Posterior cingulate gyrus (tissue), 11 donors: ENCODE data around the gene TMEM163.

Source experiments
- DNase-seq, 10 donors: peaks; one replicate each; pipeline versions ENCODE4 v3.0.0 to v3.0.0-alpha.2; 2020 to 2021; ENCODE audit warnings: mixed read lengths in 3 of 10
- intact Hi-C: fragments of 100-400 bp; cut with DNase I; formaldehyde crosslinking; loops from one replicate; pipeline ENCODE4 v1.15.1; 2023

Gene TMEM163

GRCh38 chr2:134465228-134466105 lies 253.3 kb downstream of the TMEM163 start:
- peak in 1 of 10 donors; percentile 4 for DNase-seq
- intact Hi-C loops = no loop called here

- DNase-seq = no peak
- intact Hi-C loops = no loop called here
Measured at GRCh38 chr2:134463699-134464022, 255.1 kb downstream of the TMEM163 start.

GRCh38 chr2:134462791-134463698 lies 255.8 kb downstream of the TMEM163 start:
- DNase-seq = peak in 1 of 10 donors; percentile 71
- intact Hi-C loops = no loop called here

- DNase-seq = peak in 1 of 10 donors; percentile 7
- intact Hi-C loops = no loop called here
Measured at GRCh38 chr2:134462275-134462674, 256.5 kb downstream of the TMEM163 start.

- intact Hi-C loops = loop anchor here (2.0 kb wide), 1 partner anchor 435 kb away; no protein-coding TSS in a partner anchor
Measured at GRCh38 chr2:134461511-134461910, 257.3 kb downstream of the TMEM163 start.

GRCh38 chr2:134460583-134460998 lies 258.2 kb downstream of the TMEM163 start:
- intact Hi-C loops = loop anchor here (2.0 kb wide), 1 partner anchor 436 kb away; no protein-coding TSS in a partner anchor

More at GRCh38 chr2:134461511-134461910, 257.3 kb downstream of the TMEM163 start:
- peak in 1 of 10 donors; percentile 75 for DNase-seq

GRCh38 chr2:134459706-134460406 lies 258.9 kb downstream of the TMEM163 start:
- peak in 1 of 10 donors; percentile 74 for DNase-seq
- intact Hi-C loops = loop anchor here (2.0 kb wide), 1 partner anchor 437 kb away; no protein-coding TSS in a partner anchor

More at GRCh38 chr2:134460583-134460998, 258.2 kb downstream of the TMEM163 start:
- DNase-seq = peak; percentile 53 to 97 (median 78)

GRCh38 chr2:134458950-134459349 lies 259.9 kb downstream of the TMEM163 start:
- intact Hi-C loops = no loop called here
- peak in 1 of 10 donors; percentile 52 for DNase-seq

GRCh38 chr2:134458473-134458853 lies 260.3 kb downstream of the TMEM163 start:
- intact Hi-C loops = no loop called here
- DNase-seq = peak in 1 of 10 donors; percentile 24

- peak in 1 of 10 donors; percentile 45 for DNase-seq
- intact Hi-C loops = no loop called here
Measured at GRCh38 chr2:134457765-134458472, 260.9 kb downstream of the TMEM163 start.

GRCh38 chr2:134457353-134457752 lies 261.4 kb downstream of the TMEM163 start:
- intact Hi-C loops = no loop called here
- peak in 1 of 10 donors; percentile 31 for DNase-seq

- DNase-seq = peak in 1 of 10 donors; percentile 50
- intact Hi-C loops = no loop called here
Measured at GRCh38 chr2:134455426-134455825, 263.4 kb downstream of the TMEM163 start.

GRCh38 chr2:134454931-134455330 lies 263.9 kb downstream of the TMEM163 start:
- intact Hi-C loops = loop anchor here (5.0 kb wide), 2 partner anchors 83 to 568 kb away; no protein-coding TSS in a partner anchor
- DNase-seq = peak in 1 of 10 donors; percentile 43

GRCh38 chr2:134454426-134454825 lies 264.4 kb downstream of the TMEM163 start:
- peak in 1 of 10 donors; percentile 24 for DNase-seq
- intact Hi-C loops = loop anchor here (5.0 kb wide), 2 partner anchors 82 to 567 kb away; no protein-coding TSS in a partner anchor

- intact Hi-C loops = loop anchor here (5.0 kb wide), 2 partner anchors 82 to 567 kb away; no protein-coding TSS in a partner anchor
- peak in 1 of 10 donors; percentile 32 for DNase-seq
Measured at GRCh38 chr2:134453973-134454372, 264.8 kb downstream of the TMEM163 start.

GRCh38 chr2:134453476-134453875 lies 265.3 kb downstream of the TMEM163 start:
- peak in 1 of 10 donors; percentile 29 for DNase-seq
- intact Hi-C loops = loop anchor here (5.0 kb wide), 2 partner anchors 81 to 566 kb away; no protein-coding TSS in a partner anchor

- intact Hi-C loops = loop anchor here (5.0 kb wide), 2 partner anchors 80 to 565 kb away; no protein-coding TSS in a partner anchor
- peak in 1 of 10 donors; percentile 69 for DNase-seq
Measured at GRCh38 chr2:134452042-134452733, 266.6 kb downstream of the TMEM163 start.

GRCh38 chr2:134451347-134451630 lies 267.5 kb downstream of the TMEM163 start:
- peak in 1 of 10 donors; percentile 58 for DNase-seq
- intact Hi-C loops = loop anchor here (1.0 to 5.0 kb wide), 3 partner anchors 79 to 564 kb away; no protein-coding TSS in a partner anchor
